ENCODE results near the gene TSPAN16.

The TSPAN16 gene

DNA sequence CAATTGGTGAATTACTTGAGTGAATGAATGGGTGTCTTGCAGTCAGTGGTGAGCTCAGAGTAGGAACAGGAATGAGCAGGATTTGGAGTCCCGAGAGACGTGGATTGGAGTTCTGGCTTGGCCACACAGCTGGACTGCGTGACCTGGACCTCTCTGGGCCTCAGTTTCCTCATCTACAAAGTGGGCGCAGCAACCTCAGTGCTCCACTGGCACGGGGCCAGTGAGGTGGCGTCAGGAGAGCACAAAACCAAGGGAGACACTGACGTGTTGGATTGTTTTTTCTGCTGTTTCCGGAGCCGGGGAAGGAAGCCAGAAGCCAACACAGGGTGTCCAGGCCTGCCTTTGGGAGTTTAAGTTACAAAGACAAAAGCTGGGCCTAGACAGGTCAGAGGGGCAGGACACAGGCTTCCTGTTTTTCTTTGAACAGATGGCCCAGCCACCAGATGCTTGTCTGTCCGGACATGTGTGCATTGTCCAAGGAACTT, 27.1 kb upstream of the TSPAN16 start:
- DNase-seq (ENCODE audit: low read depth in 2 of 2), result no peak

DNA sequence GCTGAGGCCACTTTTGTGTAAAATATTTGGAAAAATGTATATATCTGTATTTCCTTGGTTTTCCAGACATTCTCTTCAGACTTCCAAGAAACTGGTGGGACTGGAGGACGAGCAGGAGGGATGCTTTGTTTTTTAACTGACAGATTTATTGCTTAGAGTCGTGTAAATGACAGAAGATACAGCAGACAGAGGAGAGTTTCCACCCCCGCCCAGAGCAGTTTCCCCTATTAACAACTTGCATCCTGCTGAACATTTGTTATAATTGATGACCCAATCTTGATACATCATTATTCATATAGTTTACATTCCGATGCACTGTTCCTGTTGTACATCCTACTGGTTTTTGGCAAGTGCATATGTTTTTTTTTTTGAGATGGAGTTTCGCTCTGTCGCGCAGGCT, 26.6 kb upstream of the TSPAN16 start:
- DNase-seq (ENCODE audit: low read depth in 2 of 2), result no peak

DNA sequence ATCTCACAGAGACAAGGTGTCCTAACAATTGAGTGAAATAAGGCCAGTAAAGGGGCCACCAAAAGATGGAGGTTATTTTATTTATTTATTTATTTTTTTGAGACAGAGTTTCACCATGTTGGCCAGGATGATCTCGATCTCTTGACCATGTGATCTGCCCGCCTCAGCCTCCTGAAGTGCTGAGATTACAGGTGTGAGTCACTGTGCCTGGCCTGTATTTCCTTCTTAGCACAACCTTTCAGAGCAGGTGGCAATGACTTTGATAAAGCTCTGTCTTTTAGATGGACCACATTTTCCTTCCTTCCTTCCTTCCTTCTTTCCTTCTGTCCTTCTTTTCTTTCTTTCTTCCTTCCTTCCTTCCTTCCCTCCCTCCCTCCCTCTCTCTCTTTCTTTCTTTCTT, 22.7 kb upstream of the TSPAN16 start:
- DNase-seq (ENCODE audit: low read depth in 2 of 2), result no peak

DNA sequence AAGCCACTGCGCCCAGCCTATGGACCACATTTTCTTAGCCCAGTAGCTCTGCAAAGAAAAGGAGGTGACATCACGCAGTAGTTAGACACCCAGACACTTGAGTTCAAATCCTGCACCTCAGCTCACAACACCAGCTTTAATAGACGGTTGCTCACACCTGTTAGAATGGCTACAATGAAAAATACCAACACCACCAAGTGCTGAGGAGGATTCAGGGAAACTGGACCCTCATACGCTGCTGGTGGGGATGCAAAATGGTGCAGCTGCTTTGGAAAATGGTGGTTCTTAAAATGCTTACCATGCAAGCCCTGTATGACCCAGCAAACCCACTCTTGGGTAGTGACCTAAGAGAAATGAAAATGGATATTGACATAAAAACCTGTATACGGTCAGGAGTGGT, 22.0 kb upstream of the TSPAN16 start:
- DNase-seq (ENCODE audit: low read depth in 2 of 2), result no peak

DNA sequence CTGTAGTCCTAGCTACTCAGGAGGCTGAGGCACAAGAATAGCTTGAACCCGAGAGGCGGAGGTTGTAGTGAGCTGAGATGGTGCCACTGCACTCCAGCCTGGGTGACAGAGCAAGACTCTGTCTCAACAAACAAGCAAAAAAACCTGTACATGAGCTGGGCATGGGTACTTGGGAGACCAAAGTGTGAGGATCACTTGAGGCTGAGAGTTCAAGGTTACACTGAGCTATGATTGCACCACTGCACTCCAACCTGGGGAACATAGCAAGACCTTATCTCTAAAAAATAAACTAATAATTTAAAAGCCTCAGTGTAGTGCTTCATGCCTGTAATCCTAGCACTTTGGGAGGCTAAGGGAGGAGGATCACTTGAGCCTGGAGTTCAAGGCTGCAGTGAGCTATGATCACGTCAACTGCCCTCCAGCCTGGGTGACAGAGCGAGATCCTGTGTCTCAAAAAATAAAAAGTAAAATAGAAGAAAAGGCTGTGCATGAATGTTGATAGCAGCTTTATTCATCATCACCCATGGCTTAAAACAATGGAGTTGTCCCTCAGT, 21.4 kb upstream of the TSPAN16 start:
- DNase-seq (ENCODE audit: low read depth in 2 of 2), result no peak

DNA sequence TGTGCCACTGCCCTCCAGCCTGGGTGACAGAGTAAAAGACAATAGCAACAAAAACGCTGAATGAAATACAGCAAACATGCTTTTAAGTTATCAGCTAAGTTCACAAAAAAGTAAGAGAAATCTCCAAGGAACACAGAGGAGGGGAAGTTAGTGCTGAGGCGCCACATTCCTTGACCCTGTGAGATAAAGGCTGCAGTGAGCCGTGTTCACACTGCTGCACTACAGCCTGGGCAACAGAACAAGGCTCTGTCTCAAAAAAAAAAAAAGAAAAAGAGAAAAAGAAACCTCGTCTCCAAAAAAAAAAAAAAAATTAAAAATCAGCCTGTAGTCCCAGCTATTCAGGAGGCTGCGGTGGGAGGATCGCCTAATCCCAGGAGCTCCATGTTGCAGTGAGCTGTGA, 17.3 kb upstream of the TSPAN16 start:
- DNase-seq (ENCODE audit: low read depth in 2 of 2), result no peak

DNA sequence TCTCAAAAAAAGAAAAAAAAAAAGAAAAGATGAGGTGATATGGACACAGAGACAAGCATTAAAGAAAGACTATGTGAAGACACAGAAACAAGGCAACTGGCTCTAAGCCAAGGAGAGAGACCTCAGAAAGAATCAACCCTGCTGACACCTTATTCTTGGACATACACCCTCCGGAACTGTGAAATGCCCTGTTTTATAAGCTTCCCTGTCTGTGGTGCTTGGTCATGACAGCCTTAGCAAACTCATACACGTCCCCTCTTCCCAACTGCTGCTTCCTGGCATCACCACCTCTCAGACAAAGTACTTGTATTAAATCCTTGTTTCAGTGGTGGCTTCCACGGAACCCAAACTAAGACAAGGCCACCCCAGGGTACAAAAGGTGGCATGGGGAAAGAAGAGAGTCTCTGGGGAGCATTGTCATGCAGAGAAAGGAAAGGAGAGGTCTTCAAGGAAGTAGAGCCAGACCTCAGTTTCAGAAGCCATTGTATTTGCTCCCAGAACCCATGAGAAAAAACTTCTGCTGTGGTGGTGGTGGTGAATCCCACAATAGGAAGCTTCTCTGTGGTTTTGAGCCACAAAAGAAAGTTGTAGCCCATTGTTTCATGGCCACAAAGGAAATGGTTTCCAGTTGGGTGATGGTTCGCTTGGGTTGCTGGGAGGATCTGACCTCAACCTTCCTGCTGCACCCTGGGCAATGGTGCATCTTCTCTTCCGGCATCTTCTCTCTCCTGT, 16.3 kb upstream of the TSPAN16 start:
- DNase-seq (ENCODE audit: low read depth in 2 of 2), result peak in 1 of 2 donors; percentile 1

DNA sequence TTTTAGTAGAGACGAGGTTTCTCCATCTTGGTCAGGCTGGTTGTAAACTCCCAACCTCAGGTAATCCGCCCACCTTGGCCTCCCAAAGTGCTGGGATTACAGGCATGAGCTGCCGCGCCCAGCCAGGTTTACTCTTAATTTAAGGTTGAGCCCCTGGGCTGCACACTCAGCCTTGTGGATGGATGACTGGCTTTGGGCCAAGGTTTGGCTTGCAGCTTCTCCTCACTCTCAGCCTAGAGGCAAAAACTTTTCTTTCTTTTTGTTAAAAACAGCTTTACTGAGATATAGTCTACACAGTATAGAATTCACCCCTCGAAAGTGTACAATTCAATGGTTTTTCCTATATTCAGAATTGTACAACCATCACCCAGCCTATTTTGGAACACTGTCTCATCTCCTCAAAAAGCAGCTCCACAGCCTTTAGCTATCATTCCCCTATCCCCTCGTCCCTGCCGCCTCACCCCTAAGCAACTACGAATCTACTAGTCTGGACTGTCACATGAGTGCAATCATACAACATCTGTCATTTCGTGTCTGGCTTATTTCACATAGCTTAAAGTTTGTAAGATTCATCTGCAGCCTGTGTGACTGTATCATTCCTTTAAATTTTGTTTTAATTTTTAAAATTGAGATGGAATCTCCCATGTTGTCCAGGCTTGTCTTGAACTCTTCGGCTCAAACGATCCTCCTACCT, 14.5 kb upstream of the TSPAN16 start:
- no peak for DNase-seq (ENCODE audit: low read depth in 2 of 2)

DNA sequence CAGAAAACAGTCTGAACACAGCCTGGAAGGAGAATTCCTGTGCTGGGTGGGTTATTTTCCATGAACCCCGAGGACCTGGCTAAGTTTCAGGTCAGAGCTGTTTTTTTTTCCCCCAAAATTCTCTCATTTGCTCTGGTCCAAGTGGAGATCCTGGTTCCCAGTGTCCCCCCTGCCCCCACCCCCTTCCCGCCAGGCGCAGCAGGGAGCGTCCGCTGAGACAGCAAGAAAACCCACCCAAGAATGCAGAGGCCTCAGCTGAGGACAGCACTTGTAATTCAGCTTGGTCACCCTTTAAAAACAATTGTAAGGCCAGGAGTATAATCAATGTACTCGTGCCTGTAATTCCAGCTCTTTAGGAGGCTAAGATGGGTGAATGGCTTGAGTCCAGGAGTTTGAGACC, 11.4 kb upstream of the TSPAN16 start:
- DNase-seq (ENCODE audit: low read depth in 2 of 2), result no peak

DNA sequence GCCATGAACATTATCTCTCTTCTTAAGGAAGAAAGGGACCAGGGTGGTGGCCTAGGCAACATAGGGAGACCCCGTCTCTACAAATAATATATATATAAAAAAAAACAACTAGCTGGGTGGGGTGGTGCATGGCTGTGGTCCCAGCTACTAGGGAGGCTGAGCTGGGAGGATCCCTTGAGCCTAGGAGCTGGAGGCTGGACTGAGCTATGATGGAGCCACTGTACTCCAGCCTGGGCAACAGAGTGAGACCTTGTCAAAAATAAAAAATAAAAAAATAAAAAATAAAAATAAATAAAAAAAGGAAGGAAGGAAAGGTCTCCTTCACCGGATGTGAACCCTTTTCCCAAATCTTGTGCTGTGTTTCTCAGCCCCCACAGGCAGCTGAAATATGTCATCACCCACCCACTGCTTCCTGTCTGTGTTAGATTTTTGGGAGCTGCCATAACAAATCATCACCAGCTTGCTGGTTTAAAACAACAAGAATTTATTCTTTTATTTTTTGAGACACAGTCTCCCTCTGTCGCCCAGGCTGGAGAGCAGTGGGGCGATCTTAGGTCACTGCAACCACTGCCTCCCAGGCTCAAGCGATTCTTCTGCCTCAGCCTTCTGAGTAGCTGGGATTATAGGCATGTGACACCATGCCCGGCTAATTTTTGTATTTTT, 9.5 kb upstream of the TSPAN16 start:
- DNase-seq (ENCODE audit: low read depth in 2 of 2), result no peak

DNA sequence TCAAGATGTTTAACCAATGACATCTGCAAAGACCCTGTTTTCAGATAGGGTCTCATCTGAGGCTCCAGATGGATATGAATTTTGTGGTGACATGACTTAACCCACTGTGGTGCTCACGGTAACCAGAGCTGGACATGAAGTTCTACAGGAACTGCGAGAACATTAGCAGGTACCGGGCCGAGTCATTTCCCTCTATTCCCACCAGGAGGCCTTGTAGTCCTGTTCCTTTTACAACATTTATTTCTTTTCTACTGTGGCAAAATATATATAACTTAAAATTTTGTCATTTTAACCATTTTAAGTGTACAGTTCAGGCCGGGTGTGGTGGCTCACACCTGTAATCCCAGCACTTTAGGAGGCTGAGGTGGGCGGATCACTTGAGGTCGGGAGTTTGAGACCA, 7.6 kb upstream of the TSPAN16 start:
- no peak for DNase-seq (ENCODE audit: low read depth in 2 of 2)

DNA sequence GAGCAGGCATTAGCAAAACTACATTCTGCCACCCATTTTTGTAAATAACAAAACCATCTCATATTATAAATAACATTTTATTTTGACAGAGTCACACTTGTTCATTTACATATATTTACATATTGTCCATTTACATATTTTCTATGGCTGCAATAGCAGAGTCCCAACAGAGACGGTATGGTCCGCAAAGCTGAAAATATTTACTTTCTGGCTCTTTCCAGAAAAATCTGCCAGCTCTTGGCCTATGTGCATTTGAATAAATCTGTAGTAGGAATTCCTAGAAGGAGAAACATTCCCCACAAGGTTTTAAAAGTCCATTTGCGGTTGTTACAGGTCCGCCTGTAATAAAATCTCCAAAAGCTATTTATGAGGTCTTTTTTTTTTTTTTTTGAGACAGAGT, 5.7 kb upstream of the TSPAN16 start:
- no peak for DNase-seq (ENCODE audit: low read depth in 2 of 2)

DNA sequence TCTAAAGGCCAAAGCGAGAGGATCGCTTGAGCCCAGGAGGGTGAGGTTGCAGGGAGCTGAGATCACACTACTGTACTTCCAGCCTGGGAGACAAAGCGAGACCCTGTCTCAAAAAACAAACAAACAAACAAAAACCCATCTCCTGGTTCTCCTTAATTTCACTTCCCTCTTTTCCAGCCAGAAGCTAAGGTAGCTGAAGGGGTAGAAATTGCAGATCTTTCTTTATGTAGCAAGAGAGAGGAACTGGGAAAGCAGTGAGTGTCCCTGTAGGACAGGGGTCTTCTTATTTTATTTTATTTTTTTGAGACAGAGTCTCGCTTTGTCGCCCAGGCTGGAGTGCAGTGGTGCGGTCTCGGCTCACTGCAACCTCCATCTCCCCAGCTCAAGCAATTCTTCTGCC, 4.5 kb upstream of the TSPAN16 start:
- no peak for DNase-seq (ENCODE audit: low read depth in 2 of 2)

DNA sequence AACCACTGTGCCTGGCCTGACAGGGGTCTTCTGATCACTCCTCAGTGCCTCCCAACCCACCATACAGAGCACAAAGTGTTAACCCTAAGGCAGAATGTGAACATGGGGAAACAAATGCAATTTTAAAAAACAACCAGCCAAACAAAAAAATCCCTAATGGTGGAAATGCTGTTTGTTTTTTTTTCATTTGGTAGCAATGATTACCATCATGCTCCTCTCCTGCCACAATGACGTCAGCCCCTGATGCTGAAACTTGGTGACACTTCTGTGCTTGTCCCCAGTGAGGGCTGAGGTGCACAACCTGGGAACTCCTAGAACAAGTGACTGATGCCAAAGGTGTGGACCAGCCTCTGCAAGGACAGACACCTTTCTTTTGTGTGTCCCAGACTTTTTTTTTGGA, 4.0 kb upstream of the TSPAN16 start:
- DNase-seq (ENCODE audit: low read depth in 2 of 2), result no peak

DNA sequence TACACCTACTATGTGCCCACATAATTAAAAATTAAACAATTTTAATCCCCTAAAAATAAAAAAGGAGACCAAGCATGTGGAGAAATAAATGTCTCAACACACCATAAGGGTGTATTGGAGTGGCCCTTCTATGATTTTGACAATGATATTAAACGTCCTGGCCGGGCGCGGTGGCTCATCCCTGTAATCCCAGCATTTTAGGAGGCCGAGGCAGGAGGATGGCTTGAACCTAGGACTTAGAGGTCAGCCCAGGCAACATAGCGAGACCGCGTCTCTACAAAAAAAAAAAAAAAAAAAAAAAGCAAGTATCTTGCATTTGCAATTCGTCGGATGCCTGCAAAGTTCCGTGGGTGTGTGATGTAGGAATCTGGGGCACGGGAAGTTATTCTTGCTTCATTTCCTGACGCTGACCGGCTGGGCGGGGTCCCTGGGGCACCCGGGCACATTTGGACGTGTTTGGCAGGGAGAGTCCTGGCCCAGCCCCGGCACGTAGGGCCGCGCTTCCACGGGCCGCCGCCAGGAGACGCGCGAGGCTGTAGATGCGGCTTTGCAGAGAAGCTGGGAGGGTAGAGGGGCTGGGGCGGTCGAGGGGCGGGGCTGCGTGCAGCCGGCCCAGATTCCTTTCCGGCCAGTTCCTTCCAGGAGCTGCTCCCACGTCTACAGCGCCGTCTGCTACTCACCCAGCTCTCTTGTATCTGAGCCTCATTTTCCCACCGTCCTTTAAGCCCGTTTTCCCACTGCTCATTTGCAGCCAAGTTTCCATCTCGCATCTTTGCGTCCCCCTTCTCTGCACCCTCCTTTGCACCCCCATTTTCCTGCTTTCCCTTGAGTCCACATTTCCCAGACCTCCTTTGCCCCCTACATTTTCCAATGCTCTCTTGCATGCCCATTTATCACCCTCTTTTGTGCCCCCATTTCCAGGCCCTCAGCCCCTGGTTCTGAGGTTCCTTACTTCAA, 2.2 kb upstream of the TSPAN16 start:
- peak; percentile 54 to 59 for DNase-seq (ENCODE audit: low read depth in 2 of 2)

DNA sequence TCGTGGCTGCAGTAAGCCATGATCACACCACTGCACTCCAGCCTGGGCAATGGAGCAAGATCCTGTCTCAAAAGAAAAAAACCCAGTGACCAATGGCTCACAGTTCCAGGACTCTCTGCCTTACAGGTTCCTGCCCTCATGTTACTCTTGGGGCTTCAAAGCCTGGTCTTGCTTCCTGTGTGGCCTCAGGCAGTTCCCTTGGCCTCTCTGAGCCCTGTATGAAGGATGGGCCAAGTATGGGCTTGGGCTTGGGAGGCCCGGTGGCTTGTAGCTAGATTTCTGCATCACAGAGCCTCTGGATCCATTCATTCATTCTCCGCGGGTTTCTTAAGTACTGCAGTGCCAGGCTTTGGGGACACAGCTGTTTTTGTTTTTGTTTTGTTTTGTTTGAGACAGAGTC, 780 bp upstream of the TSPAN16 start:
- no peak for DNase-seq (ENCODE audit: low read depth in 2 of 2)

DNA sequence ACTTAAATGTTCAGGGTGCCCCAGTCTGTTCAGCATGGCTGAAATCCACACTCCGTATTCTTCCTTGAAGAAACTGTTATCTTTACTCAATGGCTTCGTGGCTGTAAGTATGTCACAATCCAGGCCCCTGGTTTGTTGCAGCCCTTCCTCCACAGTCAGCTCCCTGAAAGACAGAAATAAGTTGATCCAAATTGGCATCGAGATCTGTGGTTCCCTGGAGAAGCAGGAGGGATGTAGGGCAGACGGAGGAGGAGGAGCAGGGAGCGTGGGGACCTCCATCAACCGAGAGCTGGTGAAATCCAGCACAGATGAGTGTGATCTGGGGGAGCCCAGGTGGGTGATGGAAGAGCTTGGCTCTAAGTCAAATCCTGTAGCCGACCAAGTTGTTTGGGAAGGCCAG, 304 bp downstream of the TSPAN16 start:
- DNase-seq (ENCODE audit: low read depth in 2 of 2), result no peak

DNA sequence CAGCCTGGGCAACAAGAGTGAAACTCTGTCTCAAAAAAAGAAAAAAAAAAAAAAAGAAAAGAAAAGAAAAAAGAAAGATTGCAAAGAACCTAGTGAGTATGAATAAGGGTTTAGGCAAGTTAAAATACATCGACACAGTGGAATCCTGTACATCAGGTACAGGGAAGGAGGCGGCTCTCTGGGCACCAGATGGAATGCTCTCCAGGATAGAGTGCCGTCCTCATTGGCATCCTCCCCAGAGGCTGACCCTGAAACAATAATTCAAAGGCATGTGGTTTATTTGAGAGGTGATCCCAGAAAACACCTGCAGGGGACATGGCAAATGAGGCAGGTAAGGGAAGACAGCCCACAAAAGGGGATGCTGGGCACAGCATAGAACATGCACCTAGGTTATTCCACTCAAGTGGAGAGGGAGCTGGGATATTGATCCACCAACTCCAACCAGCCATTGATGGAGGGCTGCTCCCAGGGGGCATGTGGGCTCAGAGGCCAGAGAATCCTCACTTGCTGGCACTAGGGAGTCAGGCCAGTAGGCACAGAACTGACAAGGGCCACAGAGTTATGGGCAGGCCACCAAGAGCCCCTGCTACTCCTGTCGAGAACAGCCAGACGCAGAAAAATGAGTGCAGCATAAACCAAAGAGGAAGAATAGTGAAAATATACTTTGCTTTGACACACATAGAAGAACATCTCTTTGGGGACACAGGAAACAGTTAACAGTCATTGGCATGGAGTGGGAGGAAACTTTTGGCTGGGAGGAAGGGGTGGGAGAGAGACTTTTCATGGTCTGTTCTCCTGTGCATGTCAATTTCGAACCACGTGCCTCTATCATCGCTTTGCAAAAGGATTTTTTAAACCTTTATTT, 4.2 kb downstream of the TSPAN16 start:
- DNase-seq (ENCODE audit: low read depth in 2 of 2), result no peak

DNA sequence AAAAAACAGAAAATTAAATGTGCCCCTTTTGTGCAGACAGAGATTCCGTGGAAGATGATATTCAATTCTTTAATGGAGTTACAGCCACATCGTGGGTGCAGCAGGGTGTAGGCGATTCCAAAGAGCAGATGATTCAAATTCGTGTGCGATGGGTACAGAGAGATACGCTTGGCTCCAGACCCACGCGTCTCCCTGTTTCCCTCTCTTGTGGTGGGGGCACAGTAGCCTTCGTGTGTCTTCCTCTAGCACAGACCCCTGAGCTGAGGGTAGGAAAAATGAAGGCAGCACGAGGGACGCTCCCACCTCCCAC, 4.8 kb downstream of the TSPAN16 start:
- no peak for DNase-seq (ENCODE audit: low read depth in 2 of 2)

DNA sequence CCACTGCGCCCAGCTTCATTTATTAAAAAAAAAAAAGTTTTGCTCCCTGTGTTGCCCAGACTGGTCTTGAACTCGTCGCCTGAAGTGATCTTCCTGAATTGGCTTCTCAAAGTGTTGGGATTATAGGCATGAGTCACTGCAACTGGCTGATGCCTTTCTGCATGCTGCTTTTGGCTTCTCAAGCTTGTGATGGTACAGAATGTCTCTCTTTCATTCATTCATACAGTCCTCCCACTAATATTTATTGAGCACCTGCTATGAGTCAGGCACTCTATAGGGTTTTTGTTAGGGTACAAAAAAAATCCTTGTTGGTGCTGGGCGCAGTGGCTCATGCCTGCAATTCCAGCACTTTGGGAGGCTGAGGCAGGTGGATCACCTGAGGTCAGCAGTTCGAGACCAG, 9.0 kb downstream of the TSPAN16 start:
- DNase-seq (ENCODE audit: low read depth in 2 of 2), result no peak

DNA sequence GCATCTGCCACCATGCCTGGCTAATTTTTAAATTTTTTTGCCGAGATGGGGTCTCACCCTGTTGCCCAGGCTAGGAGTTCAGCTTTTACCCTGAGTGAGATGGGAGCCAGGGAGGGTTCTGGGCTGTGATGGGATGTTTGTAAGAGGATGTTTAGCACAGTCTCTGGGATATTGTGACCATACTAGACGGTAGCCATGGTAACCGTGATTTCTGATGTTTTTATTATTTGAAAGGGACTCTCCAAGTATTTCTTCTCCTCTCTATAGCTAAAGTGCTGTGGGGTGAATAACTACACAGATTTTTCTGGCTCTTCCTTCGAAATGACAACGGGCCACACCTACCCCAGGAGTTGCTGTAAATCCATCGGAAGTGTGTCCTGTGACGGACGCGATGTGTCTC, 10.4 kb downstream of the TSPAN16 start:
- DNase-seq (ENCODE audit: low read depth in 2 of 2), result no peak
